Kidney (tissue), 14 donors: ENCODE data around the gene SLC7A5. TPM values are rescaled to one million over a fixed set of nuclear protein-coding genes. Genes with fewer than 3 reads are reported as not detected.

Source experiments
- DNase-seq, 5 donors: peaks; one replicate each; pipeline ENCODE4 v3.0.0-alpha.2; 2013 to 2020
- FAIRE-seq: peaks from 2 replicates; lab custom pipeline; 2012; peaks lifted over from hg19 to GRCh38; lab: Jason Lieb, UNC
- H3K27ac ChIP-seq, 2 donors: one replicate each; pipeline ENCODE4 v1.7.0; 2013; ENCODE audit warnings: low read depth in 2 of 2, low read length in 2 of 2, inconsistent platforms in 1 of 2
- H3K27me3 ChIP-seq: one replicate; pipeline ENCODE4 v1.7.1; 2013; ENCODE audit warnings: low read length, inconsistent platforms; ENCODE audit not compliant: control insufficient read depth, insufficient read depth
- H3K36me3 ChIP-seq, 3 donors: one replicate each; pipeline versions ENCODE4 v1.7.0 to v1.7.1; 2013; ENCODE audit warnings: low read length in 3 of 3, control low read depth in 1 of 3, inconsistent platforms in 1 of 3; ENCODE audit not compliant: insufficient read depth in 3 of 3, control insufficient read depth in 2 of 3
- H3K4me1 ChIP-seq, 3 donors: one replicate each; pipeline versions ENCODE4 v1.7.0 to v1.7.1; 2013; ENCODE audit warnings: low read length in 3 of 3, inconsistent platforms in 1 of 3, low read depth in 1 of 3; ENCODE audit not compliant: control insufficient read depth in 2 of 3, insufficient read depth in 2 of 3
- H3K4me3 ChIP-seq, 3 donors: one replicate each; pipeline versions ENCODE4 v1.7.0 to v1.8.1; 2013; ENCODE audit warnings: low read length in 3 of 3, control low read depth in 1 of 3, inconsistent platforms in 1 of 3
- H3K9ac ChIP-seq, 3 donors: one replicate each; pipeline versions ENCODE4 v1.7.0 to v1.7.1; 2013; ENCODE audit warnings: low read length in 3 of 3, control low read depth in 1 of 3, inconsistent platforms in 1 of 3
- H3K9me3 ChIP-seq, 3 donors: one replicate each; pipeline versions ENCODE4 v1.7.0 to v1.7.1; 2013; ENCODE audit warnings: low read length in 3 of 3, control low read depth in 1 of 3, inconsistent platforms in 1 of 3; ENCODE audit not compliant: control insufficient read depth in 2 of 3, insufficient read depth in 1 of 3
- intact Hi-C: fragments of 100-400 bp; cut with DNase I; formaldehyde crosslinking; loops from one replicate; pipeline ENCODE4 v1.11.1; 2022
- polyA plus RNA-seq: library from polyadenylated mRNA; stranded (reverse); fragments of 350-450 nt; fragmentation: Illumina TruSeq; extraction: RNeasy Lipid Tissue Mini Kit (QIAGEN cat#74804); gene quantifications from one replicate; pipeline ENCODE4 v1.2.3, GENCODE V29; 2014; ENCODE audit warnings: low read depth, low replicate concordance; ENCODE audit not compliant: insufficient read depth
- total RNA-seq: library from RNA; stranded (reverse); fragmentation: NEBNext Ultra II Directional; extraction: Animal tissue kit (Norgen Biotek cat#: 25700); gene quantifications from one replicate; pipeline ENCODE4 v1.2.1, GENCODE V29; 2021
- TF ChIP-seq, protein P1 (sequence below): IDR thresholded peaks from 3 replicates; pipeline ENCODE4 v1.5.1; 2012; ENCODE audit warnings: mild to moderate bottlenecking, moderate library complexity, borderline replicate concordance; ENCODE audit not compliant: insufficient read depth; ENCODE audit errors: extremely low read depth
- donor health status: control.
- donor health status: control.
- donor health status: control.
- donor health status: control.
- donor health status: control.
- donor health status: DM: yes; HTN: yes; CAD: no.
- donor health status: Normal renal cell carcinoma (clear cell type).

The SLC7A5 gene
- total and polyA plus RNA-seq, 2 donors from 2014 or later, result 17.0 to 18.7 TPM

- TF ChIP-seq, protein P1, sequence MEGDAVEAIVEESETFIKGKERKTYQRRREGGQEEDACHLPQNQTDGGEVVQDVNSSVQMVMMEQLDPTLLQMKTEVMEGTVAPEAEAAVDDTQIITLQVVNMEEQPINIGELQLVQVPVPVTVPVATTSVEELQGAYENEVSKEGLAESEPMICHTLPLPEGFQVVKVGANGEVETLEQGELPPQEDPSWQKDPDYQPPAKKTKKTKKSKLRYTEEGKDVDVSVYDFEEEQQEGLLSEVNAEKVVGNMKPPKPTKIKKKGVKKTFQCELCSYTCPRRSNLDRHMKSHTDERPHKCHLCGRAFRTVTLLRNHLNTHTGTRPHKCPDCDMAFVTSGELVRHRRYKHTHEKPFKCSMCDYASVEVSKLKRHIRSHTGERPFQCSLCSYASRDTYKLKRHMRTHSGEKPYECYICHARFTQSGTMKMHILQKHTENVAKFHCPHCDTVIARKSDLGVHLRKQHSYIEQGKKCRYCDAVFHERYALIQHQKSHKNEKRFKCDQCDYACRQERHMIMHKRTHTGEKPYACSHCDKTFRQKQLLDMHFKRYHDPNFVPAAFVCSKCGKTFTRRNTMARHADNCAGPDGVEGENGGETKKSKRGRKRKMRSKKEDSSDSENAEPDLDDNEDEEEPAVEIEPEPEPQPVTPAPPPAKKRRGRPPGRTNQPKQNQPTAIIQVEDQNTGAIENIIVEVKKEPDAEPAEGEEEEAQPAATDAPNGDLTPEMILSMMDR, result no peak
- Histone ChIP-seq H3K9me3 (no peaks in the 10 kb centered on the region), H3K9ac (no peak overlapping the region), H3K4me1 (peaks cover 0 to 2% (median 0%) of the 10 kb centered on the region in 3 donors), H3K27me3 (no peaks in the 10 kb centered on the region), H3K27ac (no peak overlapping the region), H3K36me3 (no peaks in the 10 kb centered on the region), H3K4me3 (no peak overlapping the region)
- FAIRE-seq (no peak), DNase-seq (no peak)
- intact Hi-C loops, result no loop called here
These were observed 63.1 kb downstream of the SLC7A5 start for GRCh38 chr16:87806261-87806640.

DNA sequence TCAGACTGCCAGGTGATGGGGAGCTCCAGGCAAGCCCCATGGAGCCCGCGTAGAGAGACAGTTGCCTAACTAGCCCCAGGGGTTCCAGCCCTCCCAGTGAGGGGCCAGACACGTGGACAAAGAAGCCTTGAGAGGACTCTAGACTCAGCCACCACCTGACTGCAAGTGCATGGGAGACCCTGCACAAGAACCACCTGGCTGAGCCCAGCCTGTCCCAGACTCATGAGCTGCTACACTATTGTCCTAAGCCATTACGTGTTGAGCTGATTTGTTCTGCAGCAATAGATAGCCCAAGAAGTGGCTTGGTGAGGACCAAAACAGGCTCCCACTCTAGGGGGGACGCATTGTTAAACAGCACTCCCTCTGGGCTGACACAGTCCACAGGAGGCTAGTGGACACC, 65.9 kb downstream of the SLC7A5 start:
- TF ChIP-seq, protein P1, result no peak
- H3K4me3 ChIP-seq, result no peak overlapping the region
- H3K9me3 ChIP-seq, result no peaks in the 10 kb centered on the region
- FAIRE-seq (no peak), DNase-seq (no peak)
- H3K27me3 ChIP-seq, result no peaks in the 10 kb centered on the region
- peaks cover 0 to 2% (median 0%) of the 10 kb centered on the region in 3 donors for H3K4me1 ChIP-seq
- H3K9ac ChIP-seq, result no peak overlapping the region
- no peak overlapping the region for H3K27ac ChIP-seq
- intact Hi-C loops, result no loop called here
- no peaks in the 10 kb centered on the region for H3K36me3 ChIP-seq

- H3K36me3 ChIP-seq, result no peaks in the 10 kb centered on the region
- no peaks in the 10 kb centered on the region for H3K27me3 ChIP-seq
- H3K27ac ChIP-seq, result no peak overlapping the region
- H3K9me3 ChIP-seq, result no peaks in the 10 kb centered on the region
- no peak for DNase-seq
- intact Hi-C loops, result no loop called here
- TF ChIP-seq, protein P1, result no peak
- no peak overlapping the region for H3K4me3 ChIP-seq
- no peak for FAIRE-seq
- H3K4me1 ChIP-seq, result peaks cover 0 to 2% (median 0%) of the 10 kb centered on the region in 3 donors
- H3K9ac ChIP-seq, result no peak overlapping the region
These were observed 66.6 kb downstream of the SLC7A5 start for GRCh38 chr16:87802670-87803069.

DNA sequence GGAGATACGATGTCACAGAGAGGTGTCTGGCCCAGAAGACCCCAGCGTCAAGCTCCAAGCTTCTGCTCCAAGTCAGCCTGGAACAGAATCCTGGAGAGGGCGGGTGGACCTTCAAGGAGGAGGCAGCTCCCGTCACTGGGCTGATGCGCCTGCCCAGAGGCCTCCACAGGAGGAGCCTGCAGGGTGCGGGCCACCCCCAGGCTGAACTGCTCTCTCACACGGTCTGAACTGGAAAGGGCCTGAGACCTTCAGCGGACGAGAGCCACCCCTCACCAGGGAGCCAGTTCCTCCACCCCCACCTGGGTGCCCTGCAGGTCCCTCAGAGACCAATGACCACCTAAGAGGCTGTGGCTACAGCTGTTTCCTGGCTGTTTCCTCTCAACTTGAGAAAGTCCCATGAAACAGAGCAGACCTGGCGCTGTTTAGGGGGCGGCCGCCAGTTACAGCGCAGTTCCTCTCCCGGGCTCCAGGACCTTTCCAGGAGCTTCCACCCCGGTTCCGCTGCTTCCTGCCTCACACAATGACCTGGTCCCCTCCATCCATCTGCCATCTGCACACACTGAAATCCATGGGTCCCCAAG, 67.5 kb downstream of the SLC7A5 start:
- no peaks in the 10 kb centered on the region for H3K27me3 ChIP-seq
- no peak overlapping the region for H3K27ac ChIP-seq
- FAIRE-seq (no peak), DNase-seq (no peak)
- H3K36me3 ChIP-seq, result no peaks in the 10 kb centered on the region
- no peaks in the 10 kb centered on the region for H3K9me3 ChIP-seq
- peaks cover 0 to 2% (median 0%) of the 10 kb centered on the region in 3 donors for H3K4me1 ChIP-seq
- no peak overlapping the region for H3K9ac ChIP-seq
- TF ChIP-seq, protein P1, result no peak
- intact Hi-C loops, result no loop called here
- H3K4me3 ChIP-seq, result no peak overlapping the region
